ENCODE results near the gene ATP13A2.
"Not testable (repeated sequence)": the region's sequence is repeated elsewhere in the genome, so short reads cannot be mapped to it uniquely, and the experiment has no call there.

The ATP13A2 gene

GRCh38 chr1:16954579-16954978 is 57.1 kb downstream of the ATP13A2 start:
- Histone ChIP-seq H3K4me1 (peaks cover 0 to 5% (median 0%) of the 10 kb centered on the region in 4 donors), H3K9me3 (no peaks in the 10 kb centered on the region), H3K4me3 (no peak overlapping the region), H3K27ac (no peak overlapping the region), H3K27me3 (no peaks in the 10 kb centered on the region), H3K36me3 (peaks cover 10 to 75% (median 20%) of the 10 kb centered on the region in 3 donors)
- no peak for DNase-seq
- intact Hi-C loops (cut with DNase I; ENCODE audit: low total_unique reads), result no loop called here
- TF ChIP-seq CTCF (IDR thresholded peaks at IDR 0.05), result no peak

DNA sequence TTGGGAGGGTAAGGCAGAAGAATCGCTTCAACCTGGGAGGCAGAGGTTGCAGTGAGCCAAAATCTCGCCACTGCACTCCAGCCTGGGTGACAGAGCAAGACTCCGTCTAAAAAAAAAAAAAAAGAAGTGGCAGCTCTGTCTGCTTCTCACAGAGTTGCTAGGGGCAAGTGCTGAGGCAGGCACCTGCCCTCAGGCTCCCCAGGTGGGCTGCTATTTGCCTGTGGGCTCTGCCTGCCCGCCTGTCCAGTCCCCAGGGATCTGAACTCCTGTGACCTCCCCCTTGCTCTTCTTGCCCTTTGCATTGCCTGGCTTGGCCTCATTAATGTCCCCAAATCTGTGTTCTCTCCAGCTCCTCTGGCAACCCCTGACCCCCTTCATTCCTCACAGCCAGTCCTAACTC is 59.4 kb downstream of the ATP13A2 start:
- H3K27me3 ChIP-seq; DNase-seq; H3K4me3 ChIP-seq; H3K9me3 ChIP-seq; H3K27ac ChIP-seq; intact Hi-C loops (cut with DNase I; ENCODE audit: low total_unique reads): not testable (repeated sequence)
- H3K36me3 ChIP-seq, result peaks cover 10 to 68% (median 24%) of the 10 kb centered on the region in 3 donors
- H3K4me1 ChIP-seq, result peaks cover 0 to 11% (median 0%) of the 10 kb centered on the region in 4 donors

- peaks cover 0 to 67% (median 13%) of the 10 kb centered on the region in 3 donors for H3K36me3 ChIP-seq
- DNase-seq; H3K4me3 ChIP-seq; intact Hi-C loops (cut with DNase I; ENCODE audit: low total_unique reads); H3K9me3 ChIP-seq; H3K27ac ChIP-seq; H3K27me3 ChIP-seq: not testable (repeated sequence)
- peaks cover 0 to 11% (median 4%) of the 10 kb centered on the region in 4 donors for H3K4me1 ChIP-seq
Measured at GRCh38 chr1:16949026-16949425, 62.7 kb downstream of the ATP13A2 start.

- H3K9me3 ChIP-seq; H3K27me3 ChIP-seq; DNase-seq; H3K27ac ChIP-seq; intact Hi-C loops (cut with DNase I; ENCODE audit: low total_unique reads); H3K4me3 ChIP-seq: not testable (repeated sequence)
- Histone ChIP-seq H3K4me1 (peaks cover 0 to 11% (median 4%) of the 10 kb centered on the region in 4 donors), H3K36me3 (peaks cover 0 to 73% (median 15%) of the 10 kb centered on the region in 3 donors)
Measured at GRCh38 chr1:16948282-16948891, 63.3 kb downstream of the ATP13A2 start.

DNA sequence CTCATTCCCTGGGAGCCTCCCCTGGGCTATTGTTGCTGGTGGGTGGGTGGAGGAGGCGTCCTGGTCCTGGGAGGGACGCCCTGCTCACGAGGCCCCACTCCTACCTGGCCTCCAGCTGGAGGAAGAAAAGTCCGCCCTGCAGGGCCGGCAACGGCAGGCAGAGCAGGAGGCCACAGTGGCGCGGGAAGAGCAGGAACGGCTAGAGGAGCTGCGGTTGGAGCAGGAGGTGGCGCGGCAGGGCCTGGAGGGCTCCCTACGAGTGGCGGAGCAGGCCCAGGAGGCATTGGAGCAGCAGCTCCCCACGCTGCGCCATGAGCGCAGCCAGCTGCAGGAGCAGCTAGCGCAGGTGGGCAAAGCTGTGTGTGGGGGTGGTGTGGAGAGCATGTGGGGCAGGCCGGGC is 65.1 kb downstream of the ATP13A2 start:
- no peak overlapping the region for H3K27ac ChIP-seq
- no peaks in the 10 kb centered on the region for H3K9me3 ChIP-seq
- DNase-seq, result no peak
- intact Hi-C loops (cut with DNase I; ENCODE audit: low total_unique reads), result no loop called here
- no peak overlapping the region for H3K4me3 ChIP-seq
- peaks cover 0 to 83% (median 15%) of the 10 kb centered on the region in 3 donors for H3K36me3 ChIP-seq
- H3K27me3 ChIP-seq, result no peaks in the 10 kb centered on the region
- H3K4me1 ChIP-seq, result peaks cover 0 to 8% (median 3%) of the 10 kb centered on the region in 4 donors
- no peak for TF ChIP-seq CTCF (IDR thresholded peaks at IDR 0.05)

GRCh38 chr1:16946185-16946584 is 65.5 kb downstream of the ATP13A2 start:
- H3K9me3 ChIP-seq; DNase-seq; H3K4me3 ChIP-seq; H3K27ac ChIP-seq; intact Hi-C loops (cut with DNase I; ENCODE audit: low total_unique reads); H3K27me3 ChIP-seq; H3K4me1 ChIP-seq: not testable (repeated sequence)
- peaks cover 0 to 87% (median 15%) of the 10 kb centered on the region in 3 donors for H3K36me3 ChIP-seq

DNA sequence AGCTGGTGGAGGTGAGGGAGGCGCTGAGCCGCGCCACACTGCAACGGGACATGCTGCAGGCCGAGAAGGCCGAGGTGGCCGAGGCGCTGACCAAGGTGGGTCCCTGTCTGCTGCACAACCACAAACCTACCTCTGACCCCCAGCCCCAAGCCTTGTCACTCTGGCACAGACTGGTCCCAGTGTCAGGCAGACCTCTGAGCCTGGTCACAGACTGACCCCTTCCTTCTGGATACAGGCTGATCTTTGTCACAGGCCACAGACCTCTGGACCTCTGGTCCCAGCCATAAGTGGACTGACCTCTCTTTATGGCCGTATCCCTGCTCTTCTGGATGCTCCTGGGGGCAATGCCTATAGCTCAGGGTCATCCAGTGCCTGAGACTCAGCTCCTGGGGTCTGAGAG is 66.2 kb downstream of the ATP13A2 start:
- DNase-seq; H3K4me1 ChIP-seq; H3K4me3 ChIP-seq; intact Hi-C loops (cut with DNase I; ENCODE audit: low total_unique reads); H3K27me3 ChIP-seq; H3K9me3 ChIP-seq; H3K27ac ChIP-seq: not testable (repeated sequence)
- peaks cover 0 to 89% (median 15%) of the 10 kb centered on the region in 3 donors for H3K36me3 ChIP-seq

- peaks cover 0 to 93% (median 15%) of the 10 kb centered on the region in 3 donors for H3K36me3 ChIP-seq
Measured at GRCh38 chr1:16944038-16944437, 67.7 kb downstream of the ATP13A2 start.

GRCh38 chr1:16939386-16940180 is 72.1 kb downstream of the ATP13A2 start:
- H3K4me1 ChIP-seq; H3K27me3 ChIP-seq; H3K27ac ChIP-seq; intact Hi-C loops (cut with DNase I; ENCODE audit: low total_unique reads); H3K9me3 ChIP-seq; DNase-seq; H3K4me3 ChIP-seq: not testable (repeated sequence)
- peaks cover 0 to 96% (median 19%) of the 10 kb centered on the region in 3 donors for H3K36me3 ChIP-seq

More at GRCh38 chr1:16944038-16944437, 67.7 kb downstream of the ATP13A2 start:
- Histone ChIP-seq H3K27ac (no peak overlapping the region), H3K27me3 (no peaks in the 10 kb centered on the region), H3K4me3 (no peak overlapping the region), H3K9me3 (no peaks in the 10 kb centered on the region), H3K4me1 (peaks cover 0 to 10% (median 3%) of the 10 kb centered on the region in 4 donors)
- intact Hi-C loops (cut with DNase I; ENCODE audit: low total_unique reads), result no loop called here
- no peak for DNase-seq
- no peak for TF ChIP-seq CTCF (IDR thresholded peaks at IDR 0.05)

All from tibial artery (tissue), 4 donors.